HepG2 (cell line): Measurements from ENCODE around the gene TBC1D2B. TPM values are rescaled to one million over a fixed set of nuclear protein-coding genes. Genes with fewer than 3 reads are reported as not detected.
A peak's percentile ranks its signal among the peaks of the same experiment; 100 is the strongest.

Experiments
- EEA1 ChIP-seq: sonication (generic); formaldehyde crosslinking; IDR thresholded peaks from 2 replicates; pipeline ENCODE4 v1.5.1; 2020; ENCODE audit warnings: mild to moderate bottlenecking, missing genetic modification reagents, borderline replicate concordance
- MTA1 ChIP-seq: sonication (generic); formaldehyde crosslinking; IDR thresholded peaks from 2 replicates; pipeline ENCODE4 v1.4.0; 2020; ENCODE audit warnings: missing genetic modification reagents, mild to moderate bottlenecking, borderline replicate concordance
- NFE2L2 ChIP-seq: fragments of 150-350 bp; IDR thresholded peaks from 2 replicates; pipeline ENCODE4 v1.6.1; 2014; ENCODE audit warnings: low read length
- TMF1 ChIP-seq: sonication (generic); formaldehyde crosslinking; IDR thresholded peaks from 2 replicates; pipeline ENCODE4 v1.8.1; 2022; ENCODE audit warnings: low read depth, missing genetic modification reagents
- ZFYVE20 ChIP-seq: sonication (generic); formaldehyde crosslinking; IDR thresholded peaks from 2 replicates; pipeline ENCODE4 v1.8.0; 2023; ENCODE audit warnings: low read depth, mild to moderate bottlenecking, moderate library complexity, missing genetic modification reagents, borderline replicate concordance
- ZIK1 ChIP-seq: sonication (generic); formaldehyde crosslinking; IDR thresholded peaks from 2 replicates; pipeline ENCODE4 v1.5.0; 2020; ENCODE audit warnings: mild to moderate bottlenecking, low read depth, missing genetic modification reagents, borderline replicate concordance
- ZNF670 ChIP-seq: sonication (generic); formaldehyde crosslinking; IDR thresholded peaks from 2 replicates; pipeline ENCODE4 v1.8.0; 2022; ENCODE audit warnings: mild to moderate bottlenecking, missing genetic modification reagents, borderline replicate concordance
- ZSCAN30 ChIP-seq: sonication (generic); formaldehyde crosslinking; IDR thresholded peaks from 2 replicates; pipeline ENCODE4 v1.5.0; 2020; ENCODE audit warnings: mild to moderate bottlenecking, missing genetic modification reagents
- polyA plus RNA-seq, 8 experiments: library from polyadenylated mRNA; depleted of rRNA in 3 of 8; stranded (reverse) in 7 of 8; unstranded in 1 of 8; fragments of >200 nt; fragmentation: Illumina TruSeq in 4 of 8; extraction: Trizol in 4 of 8; gene quantifications; 2 replicates each; pipeline versions ENCODE4 v1.2.1 to v1.2.3, GENCODE V29; 2011 to 2016; ENCODE audit warnings: low read depth in 4 of 8, missing spikeins in 1 of 8, mixed read lengths in 1 of 8; ENCODE audit not compliant: insufficient read depth in 1 of 8
- total RNA-seq, 5 experiments: library from RNA; depleted of rRNA; stranded (reverse); fragments of >200 nt; fragmentation: Illumina TruSeq; extraction: Trizol; gene quantifications; 2 replicates each; pipeline ENCODE4 v1.2.3, GENCODE V29; 2016; ENCODE audit warnings: low read depth in 1 of 5
- TF ChIP-seq, protein P1 (sequence below): sonication (generic); formaldehyde crosslinking; IDR thresholded peaks from 2 replicates; pipeline ENCODE4 v1.5.1; 2020; ENCODE audit warnings: mild to moderate bottlenecking, missing genetic modification reagents, borderline replicate concordance
- TF ChIP-seq, protein P2 (sequence below): sonication (generic); formaldehyde crosslinking; IDR thresholded peaks from 2 replicates; pipeline ENCODE4 v1.5.0; 2020; ENCODE audit warnings: missing genetic modification reagents, mild to moderate bottlenecking, borderline replicate concordance
- TF ChIP-seq, protein P3 (sequence below): sonication (generic); formaldehyde crosslinking; conservative IDR thresholded peaks from 2 replicates; pipeline ENCODE4 v1.4.0; 2020; ENCODE audit warnings: mild to moderate bottlenecking, missing genetic modification reagents, moderate library complexity
- TF ChIP-seq, protein P4 (sequence below): sonication (generic); formaldehyde crosslinking; IDR thresholded peaks from 2 replicates; pipeline ENCODE4 v1.4.0; 2020; ENCODE audit warnings: mild to moderate bottlenecking, missing genetic modification reagents

TBC1D2B gene
- total and polyA plus RNA-seq, 2 of the 13 experiments (the other 11 are each of a cell fraction or from before 2014, with no cell fraction given): 10.1 to 14.4 TPM

DNA sequence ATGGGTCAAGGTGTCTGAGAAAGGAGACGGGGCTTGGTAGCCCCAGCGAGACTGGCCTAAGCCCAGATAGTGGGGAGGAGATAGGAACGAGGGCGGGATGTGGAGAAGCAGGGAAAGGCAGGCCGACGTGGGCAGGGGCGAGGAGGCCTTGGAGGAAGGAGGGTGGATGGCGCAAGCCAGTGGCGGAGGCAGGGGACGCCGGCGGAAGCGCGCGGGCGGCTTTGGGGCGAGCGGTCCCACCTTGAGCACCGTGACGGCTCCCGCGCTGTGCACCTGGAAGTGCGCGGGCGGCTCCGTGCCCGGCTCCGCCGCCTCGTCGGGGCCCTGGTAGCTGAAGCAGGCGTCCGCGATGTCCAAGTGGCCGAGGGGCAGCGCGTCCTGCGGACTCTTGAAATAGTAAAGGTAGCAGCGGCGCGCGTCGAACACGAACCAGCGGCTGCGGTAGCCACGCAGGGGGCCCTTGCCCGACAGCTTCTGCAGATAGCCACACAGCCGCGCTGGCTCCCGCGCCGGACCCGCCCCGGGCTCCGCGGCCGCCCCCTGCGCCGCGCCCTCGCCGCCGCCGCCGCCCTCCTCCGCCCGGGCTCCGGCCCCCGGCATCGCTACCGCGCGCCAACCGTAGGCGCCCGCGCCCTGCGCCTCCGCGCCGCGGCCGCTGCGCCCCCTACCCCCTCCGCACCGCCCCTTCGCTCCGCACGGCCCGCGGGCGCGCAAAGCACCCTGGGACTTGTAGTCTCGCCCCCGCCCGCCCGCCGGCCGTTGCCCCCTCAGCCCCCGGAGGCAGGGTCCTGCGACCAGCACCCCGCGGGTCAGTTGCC is at the start of gene TBC1D2B (continued):
- TF ChIP-seq EEA1 (CRISPR knock-in tag) (0 out of 2 replicates have a peak, but pooled peaks have one; percentile 17), ZFYVE20 (no peak), ZIK1 (CRISPR knock-in tag) (no peak), NFE2L2 (no peak), MTA1 (CRISPR knock-in tag) (no peak), ZSCAN30 (CRISPR knock-in tag) (no peak), ZNF670 (CRISPR knock-in tag) (no peak), TMF1 (CRISPR knock-in tag) (peak; percentile 68; the same call in 1 of the 2 replicates)
- TF ChIP-seq, protein P1, sequence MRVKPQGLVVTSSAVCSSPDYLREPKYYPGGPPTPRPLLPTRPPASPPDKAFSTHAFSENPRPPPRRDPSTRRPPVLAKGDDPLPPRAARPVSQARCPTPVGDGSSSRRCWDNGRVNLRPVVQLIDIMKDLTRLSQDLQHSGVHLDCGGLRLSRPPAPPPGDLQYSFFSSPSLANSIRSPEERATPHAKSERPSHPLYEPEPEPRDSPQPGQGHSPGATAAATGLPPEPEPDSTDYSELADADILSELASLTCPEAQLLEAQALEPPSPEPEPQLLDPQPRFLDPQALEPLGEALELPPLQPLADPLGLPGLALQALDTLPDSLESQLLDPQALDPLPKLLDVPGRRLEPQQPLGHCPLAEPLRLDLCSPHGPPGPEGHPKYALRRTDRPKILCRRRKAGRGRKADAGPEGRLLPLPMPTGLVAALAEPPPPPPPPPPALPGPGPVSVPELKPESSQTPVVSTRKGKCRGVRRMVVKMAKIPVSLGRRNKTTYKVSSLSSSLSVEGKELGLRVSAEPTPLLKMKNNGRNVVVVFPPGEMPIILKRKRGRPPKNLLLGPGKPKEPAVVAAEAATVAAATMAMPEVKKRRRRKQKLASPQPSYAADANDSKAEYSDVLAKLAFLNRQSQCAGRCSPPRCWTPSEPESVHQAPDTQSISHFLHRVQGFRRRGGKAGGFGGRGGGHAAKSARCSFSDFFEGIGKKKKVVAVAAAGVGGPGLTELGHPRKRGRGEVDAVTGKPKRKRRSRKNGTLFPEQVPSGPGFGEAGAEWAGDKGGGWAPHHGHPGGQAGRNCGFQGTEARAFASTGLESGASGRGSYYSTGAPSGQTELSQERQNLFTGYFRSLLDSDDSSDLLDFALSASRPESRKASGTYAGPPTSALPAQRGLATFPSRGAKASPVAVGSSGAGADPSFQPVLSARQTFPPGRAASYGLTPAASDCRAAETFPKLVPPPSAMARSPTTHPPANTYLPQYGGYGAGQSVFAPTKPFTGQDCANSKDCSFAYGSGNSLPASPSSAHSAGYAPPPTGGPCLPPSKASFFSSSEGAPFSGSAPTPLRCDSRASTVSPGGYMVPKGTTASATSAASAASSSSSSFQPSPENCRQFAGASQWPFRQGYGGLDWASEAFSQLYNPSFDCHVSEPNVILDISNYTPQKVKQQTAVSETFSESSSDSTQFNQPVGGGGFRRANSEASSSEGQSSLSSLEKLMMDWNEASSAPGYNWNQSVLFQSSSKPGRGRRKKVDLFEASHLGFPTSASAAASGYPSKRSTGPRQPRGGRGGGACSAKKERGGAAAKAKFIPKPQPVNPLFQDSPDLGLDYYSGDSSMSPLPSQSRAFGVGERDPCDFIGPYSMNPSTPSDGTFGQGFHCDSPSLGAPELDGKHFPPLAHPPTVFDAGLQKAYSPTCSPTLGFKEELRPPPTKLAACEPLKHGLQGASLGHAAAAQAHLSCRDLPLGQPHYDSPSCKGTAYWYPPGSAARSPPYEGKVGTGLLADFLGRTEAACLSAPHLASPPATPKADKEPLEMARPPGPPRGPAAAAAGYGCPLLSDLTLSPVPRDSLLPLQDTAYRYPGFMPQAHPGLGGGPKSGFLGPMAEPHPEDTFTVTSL (CRISPR knock-in tag): no peak
- TF ChIP-seq, protein P2, sequence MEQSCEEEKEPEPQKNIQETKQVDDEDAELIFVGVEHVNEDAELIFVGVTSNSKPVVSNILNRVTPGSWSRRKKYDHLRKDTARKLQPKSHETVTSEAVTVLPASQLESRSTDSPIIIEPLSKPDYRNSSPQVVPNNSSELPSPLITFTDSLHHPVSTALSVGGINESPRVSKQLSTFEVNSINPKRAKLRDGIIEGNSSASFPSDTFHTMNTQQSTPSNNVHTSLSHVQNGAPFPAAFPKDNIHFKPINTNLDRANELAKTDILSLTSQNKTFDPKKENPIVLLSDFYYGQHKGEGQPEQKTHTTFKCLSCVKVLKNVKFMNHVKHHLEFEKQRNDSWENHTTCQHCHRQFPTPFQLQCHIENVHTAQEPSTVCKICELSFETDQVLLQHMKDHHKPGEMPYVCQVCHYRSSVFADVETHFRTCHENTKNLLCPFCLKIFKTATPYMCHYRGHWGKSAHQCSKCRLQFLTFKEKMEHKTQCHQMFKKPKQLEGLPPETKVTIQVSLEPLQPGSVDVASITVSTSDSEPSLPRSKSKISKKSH (CRISPR knock-in tag): no peak; the same call in 1 of the 2 replicates
- TF ChIP-seq, protein P3, sequence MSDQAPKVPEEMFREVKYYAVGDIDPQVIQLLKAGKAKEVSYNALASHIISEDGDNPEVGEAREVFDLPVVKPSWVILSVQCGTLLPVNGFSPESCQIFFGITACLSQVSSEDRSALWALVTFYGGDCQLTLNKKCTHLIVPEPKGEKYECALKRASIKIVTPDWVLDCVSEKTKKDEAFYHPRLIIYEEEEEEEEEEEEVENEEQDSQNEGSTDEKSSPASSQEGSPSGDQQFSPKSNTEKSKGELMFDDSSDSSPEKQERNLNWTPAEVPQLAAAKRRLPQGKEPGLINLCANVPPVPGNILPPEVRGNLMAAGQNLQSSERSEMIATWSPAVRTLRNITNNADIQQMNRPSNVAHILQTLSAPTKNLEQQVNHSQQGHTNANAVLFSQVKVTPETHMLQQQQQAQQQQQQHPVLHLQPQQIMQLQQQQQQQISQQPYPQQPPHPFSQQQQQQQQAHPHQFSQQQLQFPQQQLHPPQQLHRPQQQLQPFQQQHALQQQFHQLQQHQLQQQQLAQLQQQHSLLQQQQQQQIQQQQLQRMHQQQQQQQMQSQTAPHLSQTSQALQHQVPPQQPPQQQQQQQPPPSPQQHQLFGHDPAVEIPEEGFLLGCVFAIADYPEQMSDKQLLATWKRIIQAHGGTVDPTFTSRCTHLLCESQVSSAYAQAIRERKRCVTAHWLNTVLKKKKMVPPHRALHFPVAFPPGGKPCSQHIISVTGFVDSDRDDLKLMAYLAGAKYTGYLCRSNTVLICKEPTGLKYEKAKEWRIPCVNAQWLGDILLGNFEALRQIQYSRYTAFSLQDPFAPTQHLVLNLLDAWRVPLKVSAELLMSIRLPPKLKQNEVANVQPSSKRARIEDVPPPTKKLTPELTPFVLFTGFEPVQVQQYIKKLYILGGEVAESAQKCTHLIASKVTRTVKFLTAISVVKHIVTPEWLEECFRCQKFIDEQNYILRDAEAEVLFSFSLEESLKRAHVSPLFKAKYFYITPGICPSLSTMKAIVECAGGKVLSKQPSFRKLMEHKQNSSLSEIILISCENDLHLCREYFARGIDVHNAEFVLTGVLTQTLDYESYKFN (CRISPR knock-in tag): no peak
- TF ChIP-seq, protein P4, sequence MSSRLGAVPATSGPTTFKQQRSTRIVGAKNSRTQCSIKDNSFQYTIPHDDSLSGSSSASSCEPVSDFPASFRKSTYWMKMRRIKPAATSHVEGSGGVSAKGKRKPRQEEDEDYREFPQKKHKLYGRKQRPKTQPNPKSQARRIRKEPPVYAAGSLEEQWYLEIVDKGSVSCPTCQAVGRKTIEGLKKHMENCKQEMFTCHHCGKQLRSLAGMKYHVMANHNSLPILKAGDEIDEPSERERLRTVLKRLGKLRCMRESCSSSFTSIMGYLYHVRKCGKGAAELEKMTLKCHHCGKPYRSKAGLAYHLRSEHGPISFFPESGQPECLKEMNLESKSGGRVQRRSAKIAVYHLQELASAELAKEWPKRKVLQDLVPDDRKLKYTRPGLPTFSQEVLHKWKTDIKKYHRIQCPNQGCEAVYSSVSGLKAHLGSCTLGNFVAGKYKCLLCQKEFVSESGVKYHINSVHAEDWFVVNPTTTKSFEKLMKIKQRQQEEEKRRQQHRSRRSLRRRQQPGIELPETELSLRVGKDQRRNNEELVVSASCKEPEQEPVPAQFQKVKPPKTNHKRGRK (CRISPR knock-in tag): no peak
